Vagina (tissue), 2 donors: ENCODE results near the gene TMEM212. TPM values are rescaled to one million over a fixed set of nuclear protein-coding genes. Genes with fewer than 3 reads are reported as not detected.
A peak's percentile ranks its signal among the peaks of the same experiment; 100 is the strongest.

Source experiments
- DNase-seq, 2 donors: peaks; one replicate each; pipeline ENCODE4 v3.0.0-alpha.2; 2017; ENCODE audit errors: extremely low spot score in 2 of 2
- H3K27ac ChIP-seq: fragments of 200-600 bp; sonication (generic); one replicate; pipeline ENCODE4 v1.5.1; 2019
- H3K27me3 ChIP-seq: fragments of 200-600 bp; sonication (generic); one replicate; pipeline ENCODE4 v1.5.1; 2019
- H3K36me3 ChIP-seq, 2 donors: fragments of 200-600 bp; sonication (generic); one replicate each; pipeline ENCODE4 v1.5.1; 2017 to 2019
- H3K4me1 ChIP-seq: fragments of 200-600 bp; sonication (generic); one replicate; pipeline ENCODE4 v1.5.1; 2019
- H3K4me3 ChIP-seq, 2 donors: fragments of 200-600 bp; sonication (generic); 1 replicate in 1 of 2; 2 replicates in 1 of 2; pipeline ENCODE4 v1.5.1; 2016 to 2019
- H3K9me3 ChIP-seq: fragments of 200-600 bp; sonication (generic); one replicate; pipeline ENCODE4 v1.5.1; 2019
- POLR2A ChIP-seq, 2 donors: fragments of 450-650 bp; IDR thresholded peaks; one replicate each; pipeline ENCODE4 v1.6.1; 2017; ENCODE audit warnings: antibody characterized with exemption in 2 of 2, mild to moderate bottlenecking in 2 of 2, moderate library complexity in 2 of 2
- POLR2AphosphoS5 ChIP-seq, 2 donors: sonication (generic); formaldehyde crosslinking; IDR thresholded peaks; one replicate each; pipeline ENCODE4 v1.9.0; 2017; ENCODE audit warnings: antibody characterized with exemption in 2 of 2, mild to moderate bottlenecking in 2 of 2, low read depth in 1 of 2; ENCODE audit not compliant: insufficient read depth in 1 of 2
- intact Hi-C: fragments of 100-400 bp; cut with DNase I; formaldehyde crosslinking; loops from one replicate; pipeline ENCODE4 v1.15.1; 2023
- total RNA-seq: library from RNA; depleted of rRNA; stranded (reverse); fragments of >200 nt; gene quantifications from one replicate; pipeline ENCODE4 v1.2.3, GENCODE V29; 2016
- TF ChIP-seq, protein P1 (sequence below), 3 experiments: fragments of 450-650 bp in 2 of 3; fragments of 200-600 bp in 1 of 3; sonication (generic) in 1 of 3; IDR thresholded peaks; one replicate each; pipeline ENCODE4 v1.5.1; 2017 to 2019; ENCODE audit warnings: antibody characterized with exemption in 3 of 3, mild to moderate bottlenecking in 2 of 3, moderate library complexity in 2 of 3

Gene TMEM212
- total RNA-seq, 1 donor from 2014 or later = not detected

GRCh38 chr3:171836855-171837254 is 6.3 kb upstream of the TMEM212 start:
- H3K4me3 ChIP-seq = no peak overlapping the region
- no peak for TF ChIP-seq POLR2A (IDR thresholded peaks at IDR 0.05)
- TF ChIP-seq, protein P1, sequence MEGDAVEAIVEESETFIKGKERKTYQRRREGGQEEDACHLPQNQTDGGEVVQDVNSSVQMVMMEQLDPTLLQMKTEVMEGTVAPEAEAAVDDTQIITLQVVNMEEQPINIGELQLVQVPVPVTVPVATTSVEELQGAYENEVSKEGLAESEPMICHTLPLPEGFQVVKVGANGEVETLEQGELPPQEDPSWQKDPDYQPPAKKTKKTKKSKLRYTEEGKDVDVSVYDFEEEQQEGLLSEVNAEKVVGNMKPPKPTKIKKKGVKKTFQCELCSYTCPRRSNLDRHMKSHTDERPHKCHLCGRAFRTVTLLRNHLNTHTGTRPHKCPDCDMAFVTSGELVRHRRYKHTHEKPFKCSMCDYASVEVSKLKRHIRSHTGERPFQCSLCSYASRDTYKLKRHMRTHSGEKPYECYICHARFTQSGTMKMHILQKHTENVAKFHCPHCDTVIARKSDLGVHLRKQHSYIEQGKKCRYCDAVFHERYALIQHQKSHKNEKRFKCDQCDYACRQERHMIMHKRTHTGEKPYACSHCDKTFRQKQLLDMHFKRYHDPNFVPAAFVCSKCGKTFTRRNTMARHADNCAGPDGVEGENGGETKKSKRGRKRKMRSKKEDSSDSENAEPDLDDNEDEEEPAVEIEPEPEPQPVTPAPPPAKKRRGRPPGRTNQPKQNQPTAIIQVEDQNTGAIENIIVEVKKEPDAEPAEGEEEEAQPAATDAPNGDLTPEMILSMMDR (IDR thresholded peaks at IDR 0.05) = no peak
- no peak for TF ChIP-seq POLR2AphosphoS5 (IDR thresholded peaks at IDR 0.05; ENCODE audit: insufficient read depth in 1 of 2, low read depth in 1 of 2)
- H3K27me3 ChIP-seq = no peaks in the 10 kb centered on the region
- no peaks in the 10 kb centered on the region for H3K9me3 ChIP-seq
- intact Hi-C loops = no loop called here
- no peak for DNase-seq
- H3K4me1 ChIP-seq = peaks cover 5% of the 10 kb centered on the region
- H3K27ac ChIP-seq = no peak overlapping the region
- no peaks in the 10 kb centered on the region for H3K36me3 ChIP-seq

DNA sequence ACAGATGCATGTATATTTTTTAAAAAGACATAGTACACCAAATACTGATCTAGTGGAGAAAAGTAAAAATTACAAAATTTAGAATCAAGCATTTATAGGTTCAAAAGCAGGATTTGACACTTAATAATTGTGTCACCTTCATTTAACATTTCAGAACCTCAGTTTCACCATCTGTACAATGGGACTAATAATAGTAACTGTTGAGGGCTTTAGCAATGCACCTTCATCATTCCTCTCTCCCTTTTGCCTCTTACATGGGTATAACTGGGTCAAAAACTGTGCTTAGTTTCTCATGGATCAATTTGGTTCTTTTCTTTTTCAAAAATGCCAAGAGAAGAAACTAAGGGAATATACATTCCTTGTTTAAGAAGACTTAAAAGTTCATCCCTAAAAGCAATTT is 5.5 kb upstream of the TMEM212 start:
- TF ChIP-seq POLR2A (IDR thresholded peaks at IDR 0.05) (no peak), POLR2AphosphoS5 (IDR thresholded peaks at IDR 0.05; ENCODE audit: insufficient read depth in 1 of 2, low read depth in 1 of 2) (no peak)
- TF ChIP-seq, protein P1 (IDR thresholded peaks at IDR 0.05) = no peak
- peaks cover 3% of the 10 kb centered on the region for H3K4me1 ChIP-seq
- H3K27me3 ChIP-seq = no peaks in the 10 kb centered on the region
- H3K4me3 ChIP-seq = no peak overlapping the region
- DNase-seq = no peak
- H3K9me3 ChIP-seq = no peaks in the 10 kb centered on the region
- intact Hi-C loops = no loop called here
- peak overlapping the region; percentile 67 for H3K27ac ChIP-seq
- no peaks in the 10 kb centered on the region for H3K36me3 ChIP-seq

DNA sequence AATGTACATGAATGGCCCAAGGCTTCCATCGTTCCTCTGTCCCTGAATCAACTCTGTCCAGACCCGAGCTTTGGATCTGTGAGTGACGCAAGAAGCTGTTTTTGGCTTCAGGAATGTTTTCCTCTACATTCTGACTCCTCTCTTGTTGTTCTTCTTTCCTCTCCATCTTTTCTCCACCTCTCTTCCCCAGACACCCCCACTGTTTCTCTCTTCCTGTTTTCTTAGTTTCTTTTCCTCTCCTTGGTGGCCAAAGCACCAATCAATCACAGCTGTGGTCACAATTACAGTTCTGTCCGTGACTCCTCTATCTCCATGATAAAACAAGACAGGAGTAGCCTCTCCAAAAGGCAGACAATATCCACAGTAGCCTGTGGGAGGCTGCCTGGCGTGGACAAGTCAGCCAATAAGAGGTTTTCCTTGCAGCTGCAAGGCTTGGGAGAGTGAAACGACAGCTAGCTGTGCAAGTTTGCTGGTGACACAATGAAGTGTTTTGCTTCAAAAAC is 4.9 kb upstream of the TMEM212 start:
- H3K27me3 ChIP-seq = no peaks in the 10 kb centered on the region
- no peaks in the 10 kb centered on the region for H3K36me3 ChIP-seq
- H3K4me1 ChIP-seq = no peaks in the 10 kb centered on the region
- H3K9me3 ChIP-seq = no peaks in the 10 kb centered on the region
- peak overlapping the region; percentile 3 to 5 for H3K4me3 ChIP-seq
- intact Hi-C loops = no loop called here
- no peak for DNase-seq
- TF ChIP-seq POLR2AphosphoS5 (IDR thresholded peaks at IDR 0.05; ENCODE audit: insufficient read depth in 1 of 2, low read depth in 1 of 2) (peak; percentile 15 to 31), POLR2A (IDR thresholded peaks at IDR 0.05) (no peak)
- peak overlapping the region; percentile 67 for H3K27ac ChIP-seq

DNA sequence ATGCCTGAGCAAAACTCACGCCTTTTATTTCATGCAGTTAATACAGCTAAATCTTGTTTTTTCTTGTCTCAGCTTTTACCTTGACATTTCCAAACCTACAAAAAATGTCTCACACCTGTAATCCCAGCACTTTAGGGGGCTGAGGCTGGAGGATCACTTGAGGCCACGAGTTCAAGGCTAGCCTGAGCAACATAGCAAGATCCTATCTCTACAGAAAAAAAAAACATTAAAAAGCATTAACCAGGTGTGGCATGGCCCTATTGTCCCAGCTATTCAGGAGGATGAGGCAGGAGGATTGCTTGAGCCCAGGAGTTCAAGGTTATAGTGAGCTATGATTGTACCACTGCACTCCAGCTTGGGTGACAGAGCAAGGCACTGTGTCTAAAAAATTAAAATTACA is 3.9 kb upstream of the TMEM212 start:
- H3K27me3 ChIP-seq = no peaks in the 10 kb centered on the region
- no peak for TF ChIP-seq POLR2A (IDR thresholded peaks at IDR 0.05)
- TF ChIP-seq POLR2AphosphoS5 (IDR thresholded peaks at IDR 0.05; ENCODE audit: insufficient read depth in 1 of 2, low read depth in 1 of 2) = no peak
- TF ChIP-seq, protein P1 (IDR thresholded peaks at IDR 0.05) = no peak
- no peaks in the 10 kb centered on the region for H3K36me3 ChIP-seq
- H3K27ac ChIP-seq = no peak overlapping the region
- intact Hi-C loops = no loop called here
- DNase-seq = no peak
- H3K4me1 ChIP-seq = no peaks in the 10 kb centered on the region
- no peaks in the 10 kb centered on the region for H3K9me3 ChIP-seq
- no peak overlapping the region for H3K4me3 ChIP-seq

DNA sequence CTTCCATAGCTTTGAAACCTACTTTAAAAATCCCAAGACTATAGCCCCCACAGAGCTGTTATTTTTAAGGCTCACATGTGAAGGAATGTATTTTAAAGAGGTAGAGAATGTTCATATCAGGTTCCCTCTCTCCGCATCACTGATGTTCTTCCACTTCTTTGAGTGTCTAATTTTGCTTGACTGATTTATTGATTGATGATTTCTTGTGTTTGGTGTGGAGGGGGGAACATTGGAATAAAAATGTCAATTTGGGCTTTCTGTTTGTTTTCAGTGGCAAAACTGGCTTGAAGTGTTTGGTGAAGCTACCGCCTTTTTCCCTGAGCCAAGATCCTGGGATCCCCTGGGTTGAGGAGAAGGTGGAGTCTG is 2.7 kb upstream of the TMEM212 start:
- no peaks in the 10 kb centered on the region for H3K4me1 ChIP-seq
- TF ChIP-seq POLR2AphosphoS5 (IDR thresholded peaks at IDR 0.05; ENCODE audit: insufficient read depth in 1 of 2, low read depth in 1 of 2) (no peak), POLR2A (IDR thresholded peaks at IDR 0.05) (no peak)
- TF ChIP-seq, protein P1 (IDR thresholded peaks at IDR 0.05) = no peak
- H3K9me3 ChIP-seq = no peaks in the 10 kb centered on the region
- no peak overlapping the region for H3K27ac ChIP-seq
- H3K27me3 ChIP-seq = no peaks in the 10 kb centered on the region
- intact Hi-C loops = no loop called here
- no peaks in the 10 kb centered on the region for H3K36me3 ChIP-seq
- no peak overlapping the region for H3K4me3 ChIP-seq
- no peak for DNase-seq
